Measurements from ENCODE around the gene HYAL2.

GRCh38 chr3:50330330-50330729 lies 7.8 kb upstream of the HYAL2 start:
- no peak for TF ChIP-seq CTCF (IDR thresholded peaks at IDR 0.05)
- no peak for TF ChIP-seq POLR2A (IDR thresholded peaks at IDR 0.05)

Data from right lobe of liver (tissue), 4 donors.